ENCODE results near the gene OAT.

Gene OAT

DNA sequence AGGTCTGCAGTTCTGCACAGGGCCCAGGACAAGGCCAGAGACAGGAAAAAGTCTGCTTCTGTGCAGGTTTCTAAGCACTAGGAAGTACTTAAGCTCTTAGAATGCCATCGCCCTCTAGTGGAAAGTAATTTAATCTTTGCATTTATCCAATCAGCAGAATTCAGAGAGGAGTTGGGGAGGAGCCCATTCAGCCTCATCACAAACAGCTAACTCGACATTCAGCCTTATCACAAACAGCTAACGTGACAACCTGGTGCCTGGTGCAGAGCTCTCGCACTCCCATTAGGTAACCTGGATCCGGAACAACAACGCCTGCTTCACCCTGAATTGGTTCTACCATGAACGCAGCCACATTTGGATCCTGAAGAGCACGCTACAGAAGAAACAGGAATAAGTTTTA, 15.2 kb downstream of the OAT start:
- no peak for DNase-seq (ENCODE audit: low read depth in 2 of 2)

DNA sequence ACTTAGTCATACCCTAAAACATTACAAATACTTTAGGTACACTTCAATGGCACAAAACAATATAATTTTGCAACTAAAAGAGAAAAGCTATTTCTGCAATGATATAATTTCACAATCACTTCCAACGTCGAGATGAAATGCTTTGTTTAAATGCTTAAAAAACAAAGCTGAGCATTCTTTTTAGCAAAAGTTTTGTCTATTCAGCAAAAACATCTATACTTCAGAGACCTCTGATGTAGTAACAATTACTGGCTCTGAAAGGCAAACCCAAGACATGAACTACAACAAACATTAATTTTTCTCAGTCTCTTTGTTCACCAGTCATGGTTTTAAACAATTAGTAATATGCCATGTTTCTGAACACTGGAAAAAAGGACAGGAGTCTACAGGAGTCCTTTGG, 16.4 kb downstream of the OAT start:
- no peak for DNase-seq (ENCODE audit: low read depth in 2 of 2)

DNA sequence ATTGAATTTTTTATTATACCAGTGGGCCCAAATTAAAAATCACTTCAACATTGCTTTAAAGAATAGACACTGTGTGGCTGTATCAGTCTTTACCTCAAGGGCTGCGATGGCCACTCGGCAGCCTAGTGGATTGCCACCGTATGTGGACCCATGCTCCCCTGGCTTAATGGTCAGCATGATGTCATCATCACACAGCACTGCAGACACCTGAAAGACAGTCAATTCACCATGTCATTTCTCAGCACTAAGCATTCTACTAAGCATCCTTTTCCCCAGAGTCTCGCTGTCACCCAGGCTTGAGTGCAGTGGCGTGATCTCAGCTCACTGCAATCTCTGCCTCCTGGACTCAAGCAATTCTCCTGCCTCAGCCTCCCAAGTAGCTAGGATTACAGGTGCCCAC, 17.1 kb downstream of the OAT start:
- no peak for DNase-seq (ENCODE audit: low read depth in 2 of 2)

DNA sequence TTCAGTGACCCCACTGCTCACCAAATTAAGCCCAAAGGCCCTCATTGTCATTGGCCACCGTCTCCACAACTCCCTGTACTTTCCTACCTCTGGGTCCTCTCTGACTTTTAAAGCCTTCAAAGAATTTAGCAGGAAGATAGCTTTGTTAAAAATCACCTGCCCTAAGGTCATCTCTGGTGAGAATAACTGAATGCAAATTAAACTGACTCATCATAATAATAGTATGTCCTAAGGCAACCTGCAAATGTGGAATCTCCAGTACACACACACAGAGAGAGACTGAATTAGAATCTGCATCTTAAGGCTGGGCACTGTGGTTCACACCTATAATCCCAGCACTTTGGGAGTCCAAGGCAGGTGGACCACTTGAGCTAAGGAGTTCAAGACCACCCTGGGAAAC, 24.1 kb downstream of the OAT start:
- no peak for DNase-seq (ENCODE audit: low read depth in 2 of 2)

DNA sequence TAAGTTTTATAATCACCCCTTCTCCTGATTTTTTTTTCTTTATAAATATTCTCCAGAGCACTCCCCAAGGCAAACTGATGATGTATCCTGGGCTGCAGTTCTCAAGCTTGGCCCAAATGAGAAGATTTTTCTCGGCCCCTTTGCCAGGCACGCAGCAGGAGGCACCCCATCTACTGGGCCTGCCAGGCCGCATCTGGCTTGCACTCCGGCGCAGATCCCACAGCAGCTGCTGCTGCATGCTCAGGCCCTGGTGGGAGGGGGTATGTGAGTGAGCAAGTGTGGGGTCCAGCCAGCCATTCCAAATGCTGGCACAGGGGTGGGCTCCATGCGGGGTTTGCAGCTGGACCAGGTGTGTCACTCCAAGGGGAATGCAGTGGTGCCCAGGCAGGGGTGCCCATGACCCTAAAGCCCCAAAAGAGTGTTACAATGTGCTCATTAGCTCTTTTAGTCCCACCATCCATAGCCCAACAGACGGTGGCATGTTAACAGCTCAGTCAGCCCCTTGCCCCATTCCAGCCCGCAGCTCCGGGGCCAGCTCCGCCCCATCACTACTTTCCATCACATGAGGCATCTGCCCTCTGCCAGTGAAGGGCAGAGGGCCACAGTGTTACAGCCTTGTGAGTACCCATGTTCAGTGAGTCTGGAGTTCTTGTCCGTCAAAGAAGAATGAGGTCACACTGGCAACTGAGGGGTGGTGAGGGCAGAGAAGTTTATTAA, 25.9 kb downstream of the OAT start:
- no peak for DNase-seq (ENCODE audit: low read depth in 2 of 2)

- DNase-seq (ENCODE audit: low read depth in 2 of 2): no peak
These were observed 28.1 kb downstream of the OAT start for GRCh38 chr10:124390471-124391187.

DNA sequence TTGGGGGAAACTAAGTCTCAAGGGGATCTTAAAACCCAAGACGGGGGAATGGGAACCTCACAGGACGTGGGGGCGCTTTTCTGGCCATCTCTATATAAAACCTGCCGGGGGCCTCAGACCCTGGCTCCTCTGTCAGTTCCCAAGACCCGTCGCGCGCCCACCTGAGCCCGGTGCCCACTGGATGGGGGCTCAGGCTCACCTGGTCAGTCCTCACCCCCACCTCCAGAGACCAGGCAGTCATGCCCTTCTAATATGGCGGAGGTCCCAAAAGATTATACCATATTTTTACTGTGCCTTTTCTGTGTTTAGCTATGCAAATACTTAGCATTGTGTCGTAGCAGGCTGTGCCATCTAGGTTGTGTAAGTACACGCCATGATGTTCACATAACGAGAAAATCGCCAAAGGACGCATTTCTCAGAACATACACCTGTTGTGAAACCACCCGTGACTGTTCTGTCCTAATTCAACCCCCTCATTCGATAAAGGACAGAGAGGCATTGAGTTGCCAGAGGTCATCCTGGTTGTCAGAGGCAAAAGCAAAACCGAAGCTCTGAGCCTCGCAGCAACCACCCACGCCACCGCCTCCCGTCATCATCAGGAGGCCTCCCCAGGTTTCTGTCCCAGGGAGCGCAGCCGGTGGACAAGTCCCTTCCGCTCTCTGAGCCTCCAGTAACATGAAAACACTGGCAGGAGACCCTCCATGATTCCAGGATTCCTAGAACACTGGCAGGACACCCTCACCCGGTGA, 28.9 kb downstream of the OAT start:
- DNase-seq (ENCODE audit: low read depth in 2 of 2): no peak

- peak; percentile 84 to 89 for DNase-seq (ENCODE audit: low read depth in 2 of 2)
These were observed 29.7 kb downstream of the OAT start for GRCh38 chr10:124388823-124389612.

DNA sequence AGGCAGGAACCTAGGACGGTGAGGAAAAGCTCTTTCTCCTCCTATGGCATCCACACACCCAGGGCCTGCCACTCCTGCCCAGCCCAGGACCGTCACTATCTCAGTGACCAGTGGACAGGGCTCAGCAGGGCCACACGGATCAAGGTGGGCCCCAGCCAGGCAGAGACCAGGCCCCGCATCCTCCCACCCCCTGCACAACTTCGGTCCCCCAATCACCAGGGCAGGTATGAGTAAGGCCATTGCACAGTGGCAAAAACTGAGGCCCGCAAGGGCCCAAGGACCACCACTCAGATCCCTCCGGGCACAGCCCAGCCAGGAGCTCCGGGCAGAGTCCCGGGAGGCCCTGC, 30.3 kb downstream of the OAT start:
- no peak for DNase-seq (ENCODE audit: low read depth in 2 of 2)

GRCh38 chr10:124387078-124387874, 31.4 kb downstream of the OAT start:
- DNase-seq (ENCODE audit: low read depth in 2 of 2): no peak

DNA sequence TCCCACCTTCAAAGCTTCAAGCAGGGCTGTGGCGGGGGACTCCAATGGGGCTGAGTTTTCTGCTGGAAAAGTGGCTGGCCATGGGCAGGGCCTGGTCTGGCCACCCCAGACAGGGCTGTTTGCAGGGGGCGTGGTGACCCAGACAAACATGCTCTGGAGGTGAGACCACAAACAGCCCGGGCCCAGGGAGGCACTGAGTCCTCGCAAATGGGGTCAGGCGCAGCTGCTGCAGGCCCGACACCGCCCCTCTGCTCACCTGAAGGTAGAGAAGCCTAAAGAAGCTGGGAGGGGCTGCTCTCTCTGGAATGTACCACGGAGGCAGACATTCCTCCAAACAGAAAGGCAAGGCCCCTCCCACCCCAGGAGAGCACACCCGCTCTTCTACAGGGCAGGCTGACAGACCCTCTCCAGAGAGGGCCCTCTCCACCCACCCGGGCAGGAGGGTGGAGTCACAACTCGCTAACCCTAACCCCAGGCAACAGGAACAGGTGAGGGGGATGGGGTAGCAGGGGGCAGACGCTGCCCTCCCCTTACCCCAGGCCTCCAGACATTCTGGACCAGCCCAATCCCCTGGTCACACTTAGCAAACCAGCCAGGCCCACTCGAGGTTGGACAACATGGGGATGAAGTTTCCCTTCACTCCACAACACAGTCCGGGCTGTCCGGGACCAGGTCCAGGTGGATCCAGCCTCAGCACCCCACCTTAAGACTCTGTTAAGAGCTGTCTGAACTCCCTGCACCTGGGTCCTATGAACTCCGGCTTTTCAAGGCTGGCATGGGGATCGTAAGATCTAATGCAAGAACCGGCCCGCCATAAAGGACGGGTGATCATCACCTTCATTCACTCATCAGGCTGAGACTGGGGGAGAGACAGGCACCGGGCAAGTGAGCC, 32.3 kb downstream of the OAT start:
- DNase-seq (ENCODE audit: low read depth in 2 of 2): no peak

DNA sequence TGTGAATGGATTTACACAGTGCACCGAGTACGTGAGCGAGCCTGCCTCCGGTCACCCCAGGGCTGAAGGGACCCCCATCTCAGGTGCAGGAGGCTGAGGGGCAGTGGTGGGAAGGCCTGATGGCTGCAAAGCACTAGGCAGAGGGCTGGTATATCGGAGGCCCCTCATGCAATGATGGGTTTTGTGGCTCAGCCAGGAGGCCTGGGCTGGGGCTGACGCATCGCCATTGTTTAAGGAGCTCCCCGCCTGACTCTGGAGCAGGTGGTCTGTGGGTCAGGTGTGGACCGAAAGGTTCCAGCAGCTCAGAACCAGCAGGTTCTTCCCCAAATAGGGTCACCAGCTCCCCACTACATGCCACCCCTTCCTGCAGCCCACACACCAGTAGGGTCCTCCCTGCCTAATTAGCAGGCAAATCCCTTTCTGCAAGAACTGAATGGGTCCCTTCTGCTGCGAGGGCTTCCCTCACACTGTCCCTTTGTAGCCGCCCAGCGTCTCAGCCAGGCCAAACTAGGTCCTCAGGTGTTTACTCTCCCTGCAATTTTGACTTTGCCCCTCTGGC, 33.0 kb downstream of the OAT start:
- DNase-seq (ENCODE audit: low read depth in 2 of 2): no peak

DNA sequence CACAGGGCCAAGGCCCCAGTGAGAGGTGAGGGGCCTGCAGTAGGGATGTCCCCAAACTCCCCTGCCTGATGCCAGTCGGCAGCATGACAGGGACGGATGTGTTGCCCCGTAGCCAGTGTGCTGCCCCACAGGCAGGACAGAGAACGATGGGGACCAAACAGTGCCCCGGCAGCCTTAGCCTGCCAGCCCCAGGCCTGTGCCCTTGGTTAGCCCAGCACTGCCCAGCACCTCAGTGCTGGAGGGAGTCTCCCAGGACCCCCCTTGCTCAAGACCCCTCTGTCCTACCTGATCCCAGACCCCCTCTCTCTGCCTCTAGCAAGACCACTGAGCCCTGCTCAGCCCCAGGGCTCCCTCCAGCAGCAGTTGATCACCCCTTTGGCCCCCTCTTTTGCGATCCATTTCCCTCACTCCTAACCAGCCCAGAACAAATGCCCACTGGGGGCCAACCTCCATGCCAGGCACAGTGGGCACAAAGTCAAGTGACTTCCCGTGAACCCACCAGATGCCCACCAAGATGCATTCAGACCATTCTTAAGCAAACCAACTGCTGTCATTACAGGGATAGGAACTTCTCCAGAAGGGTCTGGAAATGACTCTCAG, 34.0 kb downstream of the OAT start:
- DNase-seq (ENCODE audit: low read depth in 2 of 2): no peak

DNA sequence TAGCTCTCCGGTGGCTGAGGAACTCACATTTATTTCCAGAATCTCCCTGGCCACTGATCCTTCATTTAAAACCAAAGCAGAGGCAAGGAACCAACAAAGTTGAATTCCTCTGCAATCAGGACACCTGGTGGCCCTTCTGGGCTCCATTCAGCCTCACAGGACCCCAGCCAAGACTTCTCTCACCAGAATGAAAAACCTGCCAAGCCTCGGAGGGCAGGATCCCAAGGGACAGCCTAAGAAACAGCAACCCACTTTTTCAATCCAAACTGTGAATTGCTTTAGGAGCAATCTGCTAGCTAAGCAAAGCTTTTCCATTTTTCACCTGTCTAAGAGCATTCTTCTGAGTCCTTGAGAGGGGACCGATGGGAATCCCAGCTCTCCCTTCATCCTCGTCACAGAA, 34.6 kb downstream of the OAT start:
- no peak for DNase-seq (ENCODE audit: low read depth in 2 of 2)

DNA sequence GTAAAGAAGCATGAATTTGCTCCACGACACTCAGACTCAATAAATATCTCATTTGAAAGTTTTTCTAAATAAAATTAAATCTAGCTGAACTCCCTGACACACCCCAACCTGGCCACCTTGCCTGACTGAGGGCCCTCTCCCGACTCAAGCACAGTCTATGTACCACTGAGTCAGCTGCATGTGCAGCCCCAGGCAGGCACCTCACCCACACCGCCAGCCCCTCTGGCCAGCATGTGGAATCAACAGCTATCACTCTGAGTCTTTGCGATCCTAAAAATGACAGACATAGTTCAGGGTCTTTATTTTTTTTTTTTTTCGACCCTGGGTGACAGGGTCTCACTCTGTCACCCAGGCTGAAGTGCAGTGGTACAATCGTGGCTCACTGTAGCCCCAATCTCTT, 35.2 kb downstream of the OAT start:
- DNase-seq (ENCODE audit: low read depth in 2 of 2): no peak

DNA sequence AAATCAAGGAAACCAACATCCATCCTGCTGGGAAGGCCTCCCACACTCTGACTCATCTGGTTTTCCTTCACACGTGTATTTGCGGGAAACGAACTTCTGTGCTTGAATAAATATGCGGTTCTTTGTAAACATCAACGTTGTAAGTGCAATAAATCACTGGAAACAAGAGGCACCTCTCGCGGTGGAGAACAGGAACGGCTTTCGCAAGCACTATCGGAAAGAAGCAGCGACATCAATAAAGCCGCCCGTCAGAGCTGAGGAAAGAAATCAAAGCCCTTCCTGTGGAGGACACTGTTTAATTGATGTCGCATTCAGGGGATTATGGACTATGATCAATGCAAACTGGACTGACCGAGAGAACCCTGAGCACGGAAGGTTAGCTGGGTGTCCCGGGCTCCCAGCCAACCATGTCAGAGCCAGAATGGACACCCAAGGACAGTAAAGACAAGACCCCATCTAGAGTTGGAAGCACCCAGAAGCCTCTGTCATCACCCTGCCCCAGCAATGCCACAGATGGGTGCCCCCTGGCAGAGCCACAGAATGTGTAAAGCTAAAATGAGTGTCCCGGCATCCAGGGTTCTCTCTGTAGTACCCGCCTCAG, 37.6 kb downstream of the OAT start:
- no peak for DNase-seq (ENCODE audit: low read depth in 2 of 2)

DNA sequence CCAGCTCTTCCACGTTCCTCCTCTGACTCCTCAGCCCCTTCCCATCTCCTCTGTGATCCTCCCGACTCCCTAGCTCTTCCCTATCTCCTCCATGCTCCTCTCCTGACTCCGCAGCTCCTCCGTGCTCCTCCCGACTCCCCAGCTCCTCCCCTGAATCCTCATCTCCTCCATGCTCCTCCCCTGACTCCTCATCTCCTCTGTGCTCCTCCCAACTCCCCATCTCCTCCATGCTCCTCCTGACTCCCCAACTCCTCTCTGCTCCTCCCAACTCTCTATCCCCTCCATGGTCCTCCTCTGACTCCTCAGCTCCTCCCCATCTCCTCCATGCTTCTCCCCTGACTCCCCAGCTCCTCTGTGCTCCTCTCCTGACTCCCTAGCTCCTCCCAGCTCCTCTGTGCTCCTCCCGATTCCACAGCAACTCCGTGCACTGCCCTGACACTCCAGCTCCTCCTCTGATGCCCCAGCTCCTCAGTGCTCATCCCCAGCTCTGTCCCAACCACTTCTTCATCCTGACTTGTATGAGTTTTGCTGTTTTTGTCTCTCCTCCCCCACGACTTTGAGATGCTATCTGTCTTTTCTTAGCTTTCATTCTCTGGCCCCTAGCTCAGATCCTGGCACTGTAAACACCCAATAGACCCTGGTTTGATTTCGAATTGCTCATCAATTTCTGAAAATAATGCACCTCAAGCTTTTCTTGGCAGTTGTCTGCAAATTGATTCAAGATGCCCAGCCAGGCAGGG, 38.3 kb downstream of the OAT start:
- no peak for DNase-seq (ENCODE audit: low read depth in 2 of 2)

DNA sequence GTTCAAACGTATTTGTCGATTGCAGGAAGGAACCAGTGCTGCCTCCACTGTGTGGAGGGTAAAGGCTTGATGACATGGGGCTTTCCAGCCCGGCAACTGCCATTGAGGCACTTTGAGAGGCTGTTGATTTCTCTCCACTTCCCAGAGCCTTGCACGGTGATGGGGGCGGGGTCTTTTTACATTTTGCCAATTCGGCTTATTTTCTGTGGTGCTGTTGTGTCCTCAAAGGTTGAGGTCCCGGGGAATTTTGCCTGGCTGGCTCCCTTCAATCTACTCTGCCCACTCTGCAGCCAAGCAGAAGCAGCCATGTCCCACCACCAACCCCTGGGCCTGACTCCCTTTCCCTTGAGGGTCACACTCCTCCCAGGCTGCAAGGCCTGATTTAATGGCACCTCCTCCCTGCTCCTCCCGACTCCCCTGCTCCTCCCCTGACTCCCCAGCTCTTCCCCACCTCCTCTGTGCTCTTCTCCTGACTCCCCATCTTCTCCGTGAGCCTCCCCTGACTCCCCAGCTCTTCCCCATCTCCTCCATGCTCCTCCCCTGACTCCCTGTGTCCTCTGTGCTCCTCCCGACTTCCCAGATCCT, 39.0 kb downstream of the OAT start:
- DNase-seq (ENCODE audit: low read depth in 2 of 2): no peak
